CD4-positive, alpha-beta T cell treated with Interleukin-6 at 100 ng/mL for 8 hours (primary cell): ENCODE measurements around the gene BLZF1.
"Not testable (repeated sequence)": the region's sequence is repeated elsewhere in the genome, so short reads cannot be mapped to it uniquely, and the experiment has no call there.

Experiments
- DNase-seq: peaks from one replicate; pipeline ENCODE4 v3.0.0-alpha.2; 2020; ENCODE audit warnings: mixed read lengths, low spot score

The BLZF1 gene

GRCh38 chr1:169360415-169360814 is 7.6 kb upstream of the BLZF1 start:
- DNase-seq, result no peak

GRCh38 chr1:169361281-169361680 is 6.7 kb upstream of the BLZF1 start:
- no peak for DNase-seq

GRCh38 chr1:169363046-169363730 is 4.8 kb upstream of the BLZF1 start:
- DNase-seq, result peak; percentile 3

DNA sequence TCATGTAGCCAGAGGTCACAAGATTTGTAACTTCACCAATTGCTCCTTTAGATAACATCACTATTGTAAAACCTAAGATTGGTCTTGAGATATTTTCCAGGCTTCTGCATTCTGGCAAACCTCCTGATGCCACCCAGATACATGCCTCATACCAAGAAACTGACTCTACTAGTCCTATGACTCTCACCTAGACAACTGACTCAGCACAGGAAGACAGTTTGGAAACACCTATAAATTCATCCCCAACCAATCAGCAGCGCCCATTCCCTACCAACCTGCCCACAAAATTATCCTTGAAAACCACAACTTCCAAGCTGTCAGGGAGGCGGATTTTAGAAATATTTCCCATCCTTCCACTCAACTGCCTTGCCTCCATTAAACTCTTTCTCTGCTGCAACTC is 3.0 kb upstream of the BLZF1 start:
- no peak for DNase-seq

GRCh38 chr1:169367096-169367685 is 804 bp upstream of the BLZF1 start:
- no peak for DNase-seq

DNA sequence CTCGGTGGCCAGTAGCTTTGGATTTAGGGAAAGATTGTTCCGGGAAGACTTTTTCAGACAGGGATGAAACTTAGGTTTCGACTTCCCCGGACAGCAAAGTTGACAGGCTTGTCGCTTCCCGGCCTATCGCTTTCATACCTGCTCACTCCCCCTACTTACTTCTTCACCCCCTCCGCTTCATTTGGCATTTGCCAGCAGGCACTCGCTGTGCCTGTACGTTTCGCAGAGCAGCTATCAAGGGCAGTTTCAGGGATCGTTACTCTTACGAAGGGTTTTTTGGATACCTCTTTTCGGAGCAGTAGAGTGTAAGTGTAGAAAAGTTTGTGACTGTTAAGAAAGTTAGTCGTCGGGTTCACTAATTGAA is 393 bp downstream of the BLZF1 start:
- DNase-seq, result peak; percentile 3

DNA sequence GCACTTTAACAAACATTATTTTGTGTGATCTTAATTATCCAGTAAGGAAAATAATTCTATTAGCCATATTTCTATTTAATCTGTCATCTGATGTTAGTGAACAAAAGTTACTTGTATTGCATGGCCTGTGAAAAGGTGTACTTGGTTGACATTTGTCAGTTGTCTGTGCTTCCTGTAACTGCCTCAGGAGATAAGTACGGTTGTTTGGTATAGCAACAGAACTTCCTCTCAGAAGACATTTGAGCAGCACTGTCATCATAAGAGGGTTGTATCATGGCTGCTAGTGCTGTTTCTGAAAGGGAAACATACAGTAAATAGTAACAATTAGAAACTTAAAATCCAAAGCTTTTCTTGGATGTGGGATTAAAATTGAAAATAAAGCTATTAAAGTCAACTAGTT is 3.4 kb downstream of the BLZF1 start:
- peak; percentile 8 for DNase-seq

DNA sequence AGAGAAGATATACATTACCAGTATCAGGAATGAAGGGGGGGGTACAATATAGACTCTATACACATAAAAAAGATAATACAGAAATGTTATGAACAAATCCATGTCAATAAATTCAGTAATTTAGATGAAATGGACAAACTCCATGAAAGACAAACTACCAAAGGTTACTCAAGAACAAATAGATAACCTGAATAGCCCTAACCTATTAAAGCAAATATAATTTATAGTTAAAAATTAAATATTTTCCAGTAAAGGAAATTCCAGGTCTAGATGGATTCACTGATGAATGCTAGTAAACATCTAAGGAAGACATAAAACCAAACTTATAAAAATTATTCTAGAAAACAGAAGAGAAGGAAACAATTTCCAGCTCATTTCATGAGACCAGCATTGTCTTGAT is 13.2 kb downstream of the BLZF1 start:
- no peak for DNase-seq

GRCh38 chr1:169383449-169383848 is 15.5 kb downstream of the BLZF1 start:
- no peak for DNase-seq

DNA sequence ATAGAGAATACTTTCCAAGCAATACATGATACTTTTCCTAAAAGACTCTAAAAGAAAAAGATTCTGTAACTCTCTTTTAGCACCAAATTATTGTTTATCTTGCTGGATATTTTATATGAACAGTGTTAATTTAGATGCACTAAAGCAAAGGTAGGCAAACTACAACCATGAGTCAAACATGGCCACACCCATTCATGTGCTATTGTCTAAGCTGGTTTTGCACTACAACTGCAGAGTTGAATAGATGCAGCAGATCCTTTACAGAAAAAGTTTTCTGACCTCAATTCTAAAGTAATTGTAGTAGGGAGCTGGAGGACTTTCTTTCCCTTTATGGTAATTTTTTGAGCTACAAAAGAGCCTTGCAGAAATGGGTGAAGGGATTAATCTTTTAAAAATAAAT is 19.4 kb downstream of the BLZF1 start:
- DNase-seq, result no peak

GRCh38 chr1:169390303-169390702 is 22.3 kb downstream of the BLZF1 start:
- DNase-seq, result no peak

GRCh38 chr1:169392406-169392805 is 24.4 kb downstream of the BLZF1 start:
- DNase-seq, result no peak

GRCh38 chr1:169395955-169396354 is 28.0 kb downstream of the BLZF1 start:
- no peak for DNase-seq

GRCh38 chr1:169402578-169402977 is 34.6 kb downstream of the BLZF1 start:
- not testable (repeated sequence) for DNase-seq

- not testable (repeated sequence) for DNase-seq
Observed at GRCh38 chr1:169408340-169408739, 40.3 kb downstream of the BLZF1 start.

DNA sequence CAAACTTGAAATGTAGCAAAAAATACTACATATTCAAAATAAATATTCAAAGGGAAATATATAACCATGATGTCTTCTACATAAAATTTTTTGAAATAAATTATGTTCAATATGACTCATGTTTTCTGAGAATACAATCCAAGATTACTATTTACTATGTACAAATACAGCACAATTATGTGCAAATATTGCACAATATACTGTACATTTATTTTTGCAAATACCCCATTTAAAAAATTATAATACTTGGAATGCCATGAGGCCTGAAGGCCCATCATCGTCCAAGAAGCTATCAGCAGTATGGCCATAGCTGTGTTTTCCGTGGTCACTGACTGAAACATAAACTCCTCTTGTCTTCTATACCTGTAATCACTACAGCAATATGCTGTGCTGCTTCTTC is 47.0 kb downstream of the BLZF1 start:
- no peak for DNase-seq

DNA sequence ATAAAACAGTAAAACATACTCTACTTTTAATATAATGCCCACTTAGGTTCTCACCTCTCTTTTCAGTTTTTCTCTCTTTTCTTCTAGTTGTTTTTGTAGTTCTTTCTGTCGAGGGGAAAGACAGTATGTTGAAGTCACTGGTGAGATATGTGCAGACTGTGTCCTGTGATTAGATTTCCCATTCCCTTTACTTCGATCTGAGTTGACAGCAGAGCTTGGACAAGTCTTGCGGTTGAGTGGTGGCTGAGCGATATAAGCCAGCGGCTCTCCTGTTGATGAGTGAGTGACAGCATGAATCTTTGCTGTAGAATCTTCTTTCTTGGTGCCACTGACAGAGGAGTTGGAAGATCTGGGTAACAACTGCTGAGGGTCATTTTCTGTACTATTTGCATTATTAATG is 53.3 kb downstream of the BLZF1 start:
- no peak for DNase-seq

GRCh38 chr1:169426174-169426705 is 58.2 kb downstream of the BLZF1 start:
- DNase-seq, result no peak

DNA sequence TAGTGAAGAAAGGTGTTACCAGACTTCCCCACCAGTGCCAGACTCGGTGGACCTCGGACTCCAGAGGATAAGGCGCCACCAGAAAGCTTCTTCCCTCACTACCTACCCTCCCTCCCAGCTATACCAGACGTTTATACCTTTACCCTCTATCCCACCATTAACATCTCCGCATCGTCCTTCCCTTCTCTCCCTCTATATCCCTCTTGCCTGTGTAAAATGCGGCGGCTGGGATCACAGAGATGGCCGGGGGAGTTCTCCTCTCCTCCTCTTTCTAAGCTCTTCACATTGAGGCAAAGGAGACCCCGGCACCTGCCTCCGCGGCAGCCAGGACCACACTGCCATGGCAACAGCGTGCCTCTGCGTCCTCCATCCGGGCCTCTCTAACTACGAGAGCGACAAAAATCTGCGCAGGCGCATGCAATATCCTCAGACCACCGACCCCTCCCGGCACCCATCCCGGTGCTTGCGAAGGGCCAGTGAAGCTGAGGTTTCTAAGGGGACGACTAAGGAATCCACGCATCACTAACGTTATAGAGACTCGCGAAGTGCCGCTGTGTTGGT is 59.2 kb downstream of the BLZF1 start, which contains the start of gene CCDC181:
Gene CCDC181 (minus strand): TSS at position 394 of the 561 bp plus-strand sequence. CDS start 2,547 bp downstream, outside the sequence.
- peak; percentile 54 for DNase-seq
